Hippocampal formation (tissue), 2 donors: ENCODE measurements around the gene HOATZ.

ENCODE experiments used
- DNase-seq, 2 donors: peaks; one replicate each; lab custom pipeline; 2025; lab: John Stamatoyannopoulos, UW

The HOATZ gene

DNA sequence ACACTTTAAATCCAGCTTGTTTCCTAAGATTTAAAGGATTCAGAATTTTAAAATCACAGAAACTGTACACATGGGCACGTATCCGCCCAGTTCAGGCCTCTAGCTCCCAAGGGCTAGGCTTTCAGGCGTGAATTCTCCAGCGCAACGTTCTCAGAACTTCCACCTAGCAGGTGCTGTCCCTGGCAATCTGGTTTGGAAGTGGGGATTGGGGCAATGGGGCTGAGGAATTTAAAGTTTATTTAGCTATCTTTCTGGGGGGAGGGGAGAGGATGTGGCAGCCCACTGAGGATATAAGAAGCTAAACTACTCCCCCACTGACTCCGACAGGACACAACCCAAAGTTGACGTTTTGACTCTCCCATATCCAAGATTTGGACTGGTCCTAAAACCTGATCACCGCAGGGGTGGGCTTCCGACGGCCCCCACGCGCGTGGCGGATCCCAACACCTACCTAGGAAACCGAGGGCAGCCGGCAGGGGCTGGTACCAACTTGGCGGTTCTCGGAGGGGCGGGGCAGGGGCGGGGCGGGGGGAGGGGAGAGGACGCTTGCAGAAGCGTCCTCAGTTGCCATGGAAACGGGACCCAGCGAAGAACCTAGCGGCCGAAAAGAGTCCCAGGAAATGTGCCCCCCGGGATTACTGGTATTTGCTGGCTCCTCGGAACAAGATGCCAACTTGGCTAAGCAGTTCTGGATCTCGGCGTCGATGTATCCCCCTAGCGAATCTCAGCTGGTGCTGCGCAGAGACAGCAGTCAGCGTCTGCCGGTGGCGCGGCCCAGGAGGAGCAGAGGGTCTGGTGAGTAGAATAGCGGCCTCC is at the start of gene HOATZ:
Gene HOATZ (plus strand): TSS at position 563 of the 816 bp plus-strand sequence. CDS start 7 bp downstream, at position 570.
- no peak for DNase-seq

DNA sequence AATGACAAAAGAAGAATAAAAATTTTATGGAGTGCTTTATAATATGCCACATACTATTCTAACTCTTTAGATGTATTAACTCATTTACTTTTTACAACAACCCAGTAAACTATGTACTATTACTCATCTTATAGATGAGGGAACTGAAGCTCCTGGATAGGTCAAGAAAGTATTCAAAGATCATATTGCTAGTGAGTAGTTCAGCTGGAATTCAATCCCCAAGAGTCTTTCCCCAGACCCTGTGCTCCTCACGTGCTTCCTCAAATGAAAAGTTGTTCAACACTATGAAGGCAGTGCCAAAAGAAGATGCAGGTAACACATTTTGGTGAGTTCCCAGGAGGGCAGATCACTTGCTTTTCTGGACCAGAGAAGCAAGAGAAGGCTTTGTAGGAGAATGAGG is 49.2 kb upstream of the HOATZ start:
- no peak for DNase-seq

DNA sequence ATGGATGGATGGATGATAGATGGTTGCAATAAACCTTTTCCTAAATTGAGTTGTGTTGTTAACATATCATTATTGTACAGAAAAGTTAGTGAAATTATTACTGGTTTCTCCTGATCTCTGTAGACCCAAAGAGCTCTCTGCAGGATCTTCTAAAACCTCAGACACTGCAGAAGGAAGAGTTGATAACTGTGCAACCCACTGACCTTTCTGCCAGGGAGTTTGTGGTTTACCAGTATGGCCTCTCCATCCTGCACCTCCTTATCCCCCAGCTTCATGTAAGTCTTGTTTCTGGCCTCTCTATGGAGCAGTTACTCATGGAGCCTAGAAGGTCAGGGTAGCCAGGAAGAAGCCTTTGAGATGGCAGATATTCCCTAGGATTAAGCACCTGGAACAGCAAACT is 48.0 kb upstream of the HOATZ start:
- DNase-seq: no peak

DNA sequence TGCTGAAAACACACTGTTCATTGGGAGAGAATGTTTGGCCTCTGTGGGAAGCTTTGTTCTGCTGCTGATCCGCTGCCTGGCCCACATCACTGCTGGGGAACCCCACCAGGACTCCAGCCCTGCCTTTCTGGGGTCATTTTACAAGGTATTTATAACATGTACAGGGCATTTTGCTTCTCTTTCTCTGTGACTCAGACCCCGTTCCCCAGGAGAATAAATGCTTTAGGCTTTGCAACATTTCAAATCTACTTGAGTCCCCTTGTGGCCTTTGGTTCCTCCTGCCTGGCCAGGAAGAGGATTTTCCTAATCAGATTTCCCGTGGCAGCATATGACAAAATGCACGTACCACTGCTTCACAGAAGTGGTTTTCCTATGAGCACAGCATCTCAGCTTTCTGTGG is 45.4 kb upstream of the HOATZ start:
- no peak for DNase-seq

DNA sequence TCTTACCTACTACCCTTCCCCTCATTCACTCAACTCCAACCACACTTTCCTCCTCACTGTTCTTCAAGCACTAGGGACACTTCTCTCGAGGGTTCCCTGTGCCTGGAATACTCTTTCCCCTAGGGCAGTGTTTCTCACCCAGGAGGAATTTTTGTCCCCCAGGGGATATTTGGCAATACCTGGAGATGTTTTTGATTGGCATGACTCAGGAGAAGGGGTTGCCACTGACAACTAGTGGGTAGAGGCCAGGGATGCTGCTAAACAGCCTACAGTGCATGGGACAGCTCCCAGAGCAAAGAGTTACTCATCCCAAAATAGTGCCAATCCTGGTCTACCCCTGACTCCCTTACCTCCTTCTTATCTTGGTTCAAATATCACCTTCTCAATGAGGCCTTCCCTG is 42.4 kb upstream of the HOATZ start:
- no peak for DNase-seq

DNA sequence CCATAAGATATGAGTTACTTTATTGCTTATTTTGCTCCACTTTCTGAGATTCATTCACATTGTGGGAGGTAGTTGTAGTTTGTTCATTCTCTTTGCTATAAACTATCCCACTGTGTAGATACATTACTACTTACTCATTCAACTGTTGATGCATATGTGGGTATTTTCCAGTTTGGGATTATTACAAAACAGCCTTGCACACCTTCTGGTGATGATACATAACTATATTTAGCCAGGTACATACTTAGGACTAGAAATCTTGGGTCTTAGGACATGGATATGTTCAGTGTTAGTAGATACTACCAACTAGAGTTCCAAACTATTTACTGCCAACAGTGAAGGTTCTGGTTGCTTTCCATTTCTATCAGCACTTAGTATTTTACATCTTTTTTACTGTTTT is 40.1 kb upstream of the HOATZ start:
- DNase-seq: no peak

DNA sequence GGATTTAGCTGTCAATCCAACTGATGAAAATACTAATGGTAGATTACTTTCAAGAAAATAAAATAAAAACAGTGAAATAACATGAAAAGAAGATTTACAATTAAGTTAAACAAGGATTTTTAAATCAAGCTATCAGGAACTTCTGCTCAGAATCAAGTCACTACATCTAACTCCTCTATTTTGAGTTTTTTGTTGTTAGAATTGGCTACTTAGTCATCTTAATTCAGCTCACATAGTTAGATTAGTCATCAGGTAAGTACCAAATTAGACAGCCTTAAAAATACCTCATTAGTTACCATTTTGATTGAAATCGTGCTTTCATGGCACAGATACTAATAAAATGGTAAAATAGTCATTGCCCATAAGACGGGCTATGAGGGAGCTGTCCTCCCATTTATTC is 38.2 kb upstream of the HOATZ start:
- DNase-seq: no peak

DNA sequence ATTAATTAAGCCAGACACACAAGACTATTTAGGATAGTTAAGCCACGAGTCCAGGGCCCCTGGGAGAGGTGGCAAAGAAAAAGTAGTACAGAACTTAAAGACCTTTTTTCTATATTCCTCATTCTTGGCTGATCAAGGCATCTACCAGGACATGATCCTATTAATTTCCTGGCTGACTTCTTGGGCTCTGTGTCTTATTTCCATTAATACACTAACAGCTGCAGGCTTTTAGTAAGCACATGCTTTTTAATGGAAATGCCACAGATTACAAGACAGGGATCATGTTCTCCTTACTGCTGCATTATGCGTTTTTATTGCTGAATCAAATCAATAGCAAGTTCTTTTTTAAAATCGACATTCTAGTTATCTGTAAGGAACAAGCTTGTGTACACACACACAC is 37.6 kb upstream of the HOATZ start:
- no peak for DNase-seq

DNA sequence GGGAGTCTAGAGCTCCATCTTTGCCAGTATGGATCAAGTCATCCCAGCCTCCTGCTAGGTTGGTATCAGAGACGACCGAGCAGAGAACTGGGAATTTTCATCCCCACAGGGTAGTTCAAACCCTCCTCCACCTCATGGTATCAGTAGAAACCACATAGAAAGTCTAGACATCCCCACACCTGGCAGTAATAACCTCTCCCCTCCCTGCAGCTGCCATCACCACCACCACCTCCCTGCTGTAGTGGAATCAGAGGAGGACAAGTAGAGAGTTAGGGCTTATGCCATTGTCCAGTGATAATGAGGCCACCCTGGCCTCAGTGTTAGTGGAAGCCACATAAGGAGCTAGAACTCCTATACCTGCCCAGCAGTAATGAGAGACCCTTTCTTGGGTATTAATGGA is 36.7 kb upstream of the HOATZ start:
- no peak for DNase-seq

DNA sequence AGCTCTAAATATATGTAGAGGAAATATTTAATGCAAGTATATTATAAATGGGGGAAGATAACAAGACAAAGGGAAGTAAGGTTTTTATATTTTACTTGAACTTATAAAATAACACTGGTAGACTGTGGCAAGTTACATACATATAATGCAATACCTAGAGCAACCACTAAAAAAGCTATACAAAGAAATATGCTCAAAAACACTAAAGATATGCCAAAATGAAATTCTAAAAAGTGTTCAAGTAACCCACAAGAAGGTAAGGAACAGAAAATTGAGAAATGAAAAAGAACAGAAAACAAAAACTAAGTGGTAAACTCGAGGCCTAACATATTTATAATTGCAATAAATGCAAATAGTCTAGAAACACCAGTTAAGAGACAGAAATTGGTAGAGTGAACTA is 34.9 kb upstream of the HOATZ start:
- DNase-seq: no peak

DNA sequence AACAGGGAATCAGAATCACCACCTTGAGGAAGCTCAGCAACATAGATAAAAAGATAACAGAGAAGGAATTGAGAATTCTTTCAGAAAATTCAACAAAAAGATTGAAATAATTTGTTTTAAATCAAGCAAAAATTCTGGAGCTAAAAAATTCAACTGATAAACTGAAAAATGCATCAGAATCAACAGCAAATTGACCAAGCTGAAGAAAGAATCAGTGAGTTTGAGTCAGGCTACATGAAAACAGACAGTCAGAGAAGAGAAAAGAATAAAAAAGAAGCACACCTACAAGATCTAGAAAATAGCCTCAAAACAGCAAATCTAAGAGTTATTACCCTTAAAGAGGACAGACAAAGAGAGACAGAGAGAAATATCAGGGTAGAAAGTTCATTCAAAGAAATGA is 31.1 kb upstream of the HOATZ start:
- DNase-seq: no peak

DNA sequence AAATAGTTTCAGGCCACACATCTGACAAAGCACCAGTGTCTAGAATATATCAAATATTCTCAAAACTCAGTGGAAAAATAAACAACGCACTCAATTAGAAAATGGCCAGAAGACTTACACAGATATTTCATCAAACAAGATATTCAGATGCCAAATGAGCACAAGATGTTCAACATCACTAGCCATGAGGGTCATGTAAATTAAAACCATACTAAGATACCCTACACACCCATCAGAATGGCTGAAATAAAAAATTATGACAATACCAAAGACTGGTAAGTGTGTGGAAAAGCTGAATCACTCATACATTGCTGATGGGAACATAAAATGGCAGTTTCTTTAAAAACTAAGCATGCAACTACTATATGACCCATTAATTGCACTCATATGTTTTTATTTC is 24.1 kb upstream of the HOATZ start:
- no peak for DNase-seq

DNA sequence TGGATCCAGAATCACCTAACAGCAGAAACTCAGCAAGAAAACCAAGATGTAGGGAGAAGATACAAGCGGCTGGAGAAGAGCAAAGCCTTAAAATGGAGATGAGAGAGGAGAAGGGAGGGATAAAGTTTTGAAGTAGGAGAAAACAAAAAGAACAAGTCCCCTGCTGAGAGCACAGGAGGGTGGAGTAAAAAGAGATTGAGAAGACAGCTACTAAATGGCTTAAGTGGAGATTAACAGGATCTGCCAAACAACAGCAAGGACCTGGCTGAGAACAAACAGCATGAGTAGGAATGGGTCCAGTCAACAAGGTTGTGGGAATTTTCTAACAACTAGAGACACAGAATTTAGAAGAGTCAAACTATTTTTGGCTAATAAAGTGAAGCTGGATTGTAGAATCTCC is 20.5 kb upstream of the HOATZ start:
- no peak for DNase-seq

DNA sequence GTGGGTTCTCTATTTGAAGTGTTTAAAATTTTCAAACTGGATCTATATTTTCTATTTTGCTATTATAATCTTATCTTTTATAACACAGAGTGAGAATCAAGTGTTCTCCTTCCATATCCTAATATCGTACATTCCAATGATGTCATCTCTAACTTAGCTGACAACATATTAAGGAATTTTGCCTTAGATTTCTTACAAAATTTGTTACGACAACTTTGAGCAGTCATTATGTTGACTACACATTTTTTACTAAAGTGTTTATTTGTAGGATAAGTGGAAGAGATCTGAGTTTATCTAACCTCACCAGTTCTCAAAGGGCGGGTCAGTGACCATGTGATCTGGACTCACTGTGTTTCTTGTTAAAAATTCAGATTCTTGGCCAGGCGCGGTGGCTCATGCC is 15.1 kb upstream of the HOATZ start:
- no peak for DNase-seq

DNA sequence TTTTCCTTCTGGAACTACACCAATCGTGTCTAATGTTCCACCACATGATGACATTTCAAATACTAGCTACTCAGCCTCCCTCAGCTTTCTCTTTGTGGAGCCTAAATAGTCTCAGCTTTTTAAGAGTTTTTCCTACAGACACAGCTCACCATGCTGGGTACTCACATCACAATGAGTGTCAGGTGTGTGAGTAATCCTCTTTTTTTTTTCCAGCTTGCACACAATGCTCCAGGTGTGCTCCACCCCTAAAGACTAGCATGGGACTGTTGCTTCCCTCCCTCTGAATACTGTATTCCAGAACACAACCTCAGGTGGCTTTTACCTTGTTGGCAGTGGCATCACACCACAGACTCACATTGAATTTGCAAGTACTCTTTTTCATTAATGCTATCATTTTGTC is 14.1 kb upstream of the HOATZ start:
- DNase-seq: no peak

DNA sequence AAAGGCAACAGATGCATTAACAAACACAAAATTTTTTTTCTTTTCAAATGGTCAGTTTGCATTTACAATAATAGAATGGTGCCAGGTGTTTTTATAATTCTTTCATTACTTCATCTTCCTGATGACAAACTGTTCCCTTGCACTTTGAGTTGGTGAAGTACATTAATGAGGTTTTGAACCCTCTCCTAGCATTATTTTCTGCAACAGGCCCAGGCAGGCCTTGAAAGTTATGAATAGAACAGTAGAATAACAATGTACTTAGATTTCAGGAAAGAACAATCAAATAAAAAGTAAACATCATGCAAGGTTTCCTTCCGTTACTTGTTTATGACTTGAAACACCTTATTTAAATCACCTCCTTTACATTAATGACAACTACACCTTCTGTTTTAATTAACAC is 12.0 kb upstream of the HOATZ start:
- no peak for DNase-seq

DNA sequence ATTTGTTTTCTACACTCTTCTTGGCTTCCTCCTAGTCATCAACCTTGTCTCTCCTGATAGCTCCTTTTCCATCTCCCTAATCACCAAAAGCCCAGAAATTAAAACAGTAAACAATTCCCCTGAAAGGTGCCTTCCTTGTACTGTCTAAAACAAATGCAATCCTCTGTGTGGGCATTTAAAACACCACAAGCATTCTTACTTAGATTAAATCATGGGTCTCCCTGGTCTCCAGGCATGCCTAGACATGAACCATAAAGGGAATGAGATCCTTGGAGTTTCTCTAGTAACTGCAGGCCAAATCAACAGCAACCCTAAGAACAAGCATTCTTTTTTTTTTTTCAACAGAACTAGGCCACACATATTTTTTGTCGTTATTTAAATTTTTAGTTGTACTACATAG is 4.3 kb upstream of the HOATZ start:
- DNase-seq: no peak

DNA sequence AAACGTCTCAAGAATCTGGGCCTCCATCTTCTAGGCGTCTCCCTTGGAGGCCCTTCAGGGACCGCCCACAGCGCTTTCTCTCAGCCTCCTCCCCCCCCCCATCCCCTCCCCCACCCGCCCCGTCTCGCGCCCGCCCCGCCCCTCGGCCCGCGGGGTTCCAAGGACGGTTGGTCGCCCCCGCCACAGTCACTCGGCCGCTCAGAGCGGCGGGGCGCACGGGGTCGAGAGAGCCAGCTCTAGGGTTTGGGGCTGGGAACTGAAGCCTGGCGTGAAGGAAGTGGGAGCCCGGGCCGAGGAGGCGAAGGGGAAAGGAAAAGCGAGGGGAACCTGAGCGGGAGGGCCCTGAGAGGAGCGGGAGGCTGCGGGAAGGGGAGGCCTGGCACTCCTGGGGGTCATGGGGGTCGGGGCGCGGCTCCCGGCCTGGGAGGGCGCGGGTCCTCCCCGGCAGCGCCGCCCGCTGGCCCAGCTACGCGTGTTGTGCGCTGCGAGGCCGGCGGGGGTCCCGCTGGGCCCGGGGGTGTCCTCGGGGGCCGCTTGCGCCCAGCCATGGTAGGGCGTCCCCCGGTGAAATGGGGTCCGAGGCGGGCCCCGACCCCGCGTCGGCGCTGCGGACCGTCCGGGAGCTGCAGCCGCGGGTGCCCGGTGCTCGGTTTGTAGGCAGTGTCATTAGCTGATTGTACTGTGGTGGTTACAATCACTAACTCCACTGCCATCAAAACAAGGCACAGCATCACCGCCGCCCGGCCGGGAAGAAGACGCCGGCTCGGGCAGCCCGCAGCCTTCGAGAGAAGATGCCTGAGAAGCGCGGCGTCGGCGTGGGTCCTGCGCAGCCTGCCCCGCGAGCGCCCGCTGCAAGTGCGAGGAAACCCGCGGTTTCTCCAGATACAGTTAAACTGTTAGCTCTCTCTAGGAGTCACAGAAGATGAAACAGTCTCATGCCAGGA is 2.0 kb upstream of the HOATZ start, which contains the start of gene BTG4:
Gene BTG4 (minus strand): TSS at position 91 of the 944 bp plus-strand sequence. CDS start 13,610 bp downstream, outside the sequence.
- no peak for DNase-seq

DNA sequence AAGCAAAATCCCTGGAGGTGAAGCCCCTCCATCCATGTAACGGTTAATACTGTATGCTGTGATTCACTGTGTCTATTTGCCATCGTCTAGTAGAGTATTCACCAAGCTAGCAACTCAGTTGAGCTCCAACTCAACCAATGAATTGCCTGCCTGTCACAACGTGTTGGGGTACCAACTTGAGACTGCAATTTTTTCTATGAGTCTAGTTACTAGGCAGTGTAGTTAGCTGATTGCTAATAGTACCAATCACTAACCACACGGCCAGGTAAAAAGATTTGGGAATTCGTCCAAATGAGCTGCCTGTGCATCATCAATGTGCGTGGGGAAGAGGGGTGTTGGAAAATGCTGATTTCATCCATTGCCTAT is 1.4 kb upstream of the HOATZ start:
- no peak for DNase-seq

DNA sequence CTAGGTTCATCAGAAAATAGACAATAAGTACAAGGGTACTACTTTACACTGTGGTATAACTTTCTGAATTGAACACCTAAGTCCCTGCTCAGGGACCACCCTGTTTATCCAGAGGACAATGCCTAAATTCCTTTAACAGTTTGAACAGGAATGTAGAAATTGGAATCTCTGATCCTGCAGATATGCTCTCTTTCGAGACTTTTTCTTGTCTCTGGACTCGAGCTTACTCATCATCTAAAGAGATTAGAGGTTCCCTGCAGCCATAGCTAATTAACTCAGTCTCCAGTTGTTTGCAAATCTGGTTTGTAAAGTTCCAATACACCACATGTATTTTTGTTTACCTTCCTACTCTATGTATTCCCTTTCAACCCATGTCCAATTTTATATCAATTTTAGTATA is 1.0 kb downstream of the HOATZ start:
- no peak for DNase-seq

DNA sequence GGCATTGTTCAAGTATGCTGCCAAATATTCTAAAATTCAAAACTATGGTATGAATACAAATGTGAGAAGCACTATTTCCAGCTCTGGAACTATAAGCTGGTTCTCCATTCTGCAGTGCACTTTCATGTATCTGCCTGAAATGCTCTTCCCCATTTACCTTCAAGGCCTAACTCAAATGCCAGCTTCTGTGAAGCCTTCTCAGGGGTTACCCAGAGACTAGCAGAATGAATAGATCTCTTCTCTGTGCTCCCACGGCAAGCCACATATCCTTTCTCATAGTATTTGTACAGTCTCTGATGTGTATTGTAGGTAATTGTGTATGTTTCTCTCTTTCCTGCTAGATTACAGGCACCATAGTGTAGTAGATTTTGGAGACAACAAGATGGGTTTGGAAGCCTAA is 4.1 kb downstream of the HOATZ start:
- no peak for DNase-seq

DNA sequence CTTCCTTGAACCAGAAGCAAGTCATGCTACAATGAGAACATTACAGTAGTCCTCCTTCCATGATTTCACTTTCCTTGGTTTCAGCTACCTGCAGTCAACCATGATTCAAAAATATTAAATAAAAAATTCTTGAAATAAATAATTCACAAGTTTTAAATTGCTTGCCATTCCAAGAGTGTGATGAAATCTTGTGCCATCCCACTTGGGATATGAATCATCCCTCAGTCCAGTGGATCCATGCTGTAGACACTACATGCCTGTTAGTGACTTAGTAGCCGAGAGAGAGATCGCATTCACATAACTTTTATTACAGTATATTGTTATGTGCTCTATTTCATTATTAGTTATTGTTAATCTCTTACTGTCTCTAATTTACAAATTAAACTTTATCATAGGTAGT is 6.0 kb downstream of the HOATZ start:
- no peak for DNase-seq

DNA sequence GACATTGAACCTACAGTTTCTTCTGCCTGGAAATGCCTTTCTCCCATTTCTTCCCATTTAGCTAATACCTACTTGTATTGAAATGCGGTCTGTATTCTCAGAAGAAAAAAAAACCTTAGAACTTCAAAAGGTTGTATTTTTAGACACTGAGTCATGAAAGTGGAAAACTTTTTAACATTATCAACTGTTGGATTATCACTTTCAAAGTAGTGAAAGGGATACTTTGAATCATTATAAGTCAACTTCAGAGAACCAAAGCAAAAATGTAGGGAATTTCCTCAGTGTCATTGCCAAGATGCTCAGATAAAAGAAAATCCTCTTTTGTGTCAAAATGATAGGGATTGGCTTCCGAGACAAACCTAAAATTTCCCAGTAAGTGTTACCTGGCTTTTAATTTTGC is 6.6 kb downstream of the HOATZ start:
- no peak for DNase-seq
